HCT116 (cell line): ENCODE measurements around the gene SLC47A2. TPM values are rescaled to one million over a fixed set of nuclear protein-coding genes. Genes with fewer than 3 reads are reported as not detected.

Experiments
- ATAC-seq: fragments of 200-7000 bp; cut with Tn5 transposase; 2 replicates; pipeline ENCODE4 v1.9.1; 2020; ENCODE audit warnings: mild to moderate bottlenecking, moderate library complexity
- BruUV-seq: library from RNA; stranded (reverse); fragments of 400-500 nt; replicated peaks from 2 replicates; lab custom pipeline; 2021; lab: Mats Ljungman, UMichigan
- CTCF ChIA-PET: fragments of 300-600 bp; sonication (Branson Sonifier 250); formaldehyde crosslinking; loops from one replicate; lab custom pipeline; 2021; ENCODE audit warnings: antibody characterized with exemption; lab: Charles Lee
- POLR2A ChIA-PET: fragments of 300-600, 350-600 bp; sonication (Branson Sonifier 250); formaldehyde crosslinking; loops from one replicate; lab custom pipeline; 2021; ENCODE audit warnings: antibody characterized with exemption; lab: Charles Lee
- RAD21 ChIA-PET, 2 experiments: fragments of 300-600 bp; sonication (Branson Sonifier 250); formaldehyde crosslinking; loops; one replicate each; lab custom pipeline; 2023; ENCODE audit warnings: low total read pairs in 2 of 2; ENCODE audit not compliant: uncharacterized antibody in 2 of 2, unreplicated experiment in 2 of 2, low non-redundant PET in 1 of 2; lab: Charles Lee
- DNase-seq: peaks from one replicate; pipeline ENCODE4 v3.0.0-alpha.2; 2010; ENCODE audit warnings: low read depth, low spot score
- H2AFZ ChIP-seq: fragments of 200-600 bp; shearing (Covaris generic), sonication (generic); 2 replicates; pipeline ENCODE4 v1.6.1; 2017; ENCODE audit warnings: low read depth, mixed run types, mixed read lengths, antibody characterized with exemption, low read length; ENCODE audit not compliant: poor library complexity, severe bottlenecking
- H3K27ac ChIP-seq: 2 replicates; pipeline ENCODE4 v1.5.1; 2012; ENCODE audit warnings: low read depth, low read length
- H3K27me3 ChIP-seq: fragments of 200-600 bp; sonication (generic); 2 replicates; pipeline ENCODE4 v1.6.1; 2016; ENCODE audit warnings: mixed run types, low read length, mixed read lengths; ENCODE audit not compliant: insufficient read depth
- H3K36me3 ChIP-seq, 2 experiments: fragments of 200-500 bp in 1 of 2; fragments of 200-600 bp in 1 of 2; sonication (Bioruptor generic) in 1 of 2; sonication (generic) in 1 of 2; 2 replicates each; pipeline versions ENCODE4 v1.5.1 to v1.6.1; 2014 to 2016; ENCODE audit warnings: low read length in 2 of 2, inconsistent platforms in 1 of 2, mixed read lengths in 1 of 2, mixed run types in 1 of 2; ENCODE audit not compliant: insufficient read depth in 2 of 2, control insufficient read depth in 1 of 2
- H3K4me1 ChIP-seq, 2 experiments: fragments of 200-600 bp in 1 of 2; sonication (generic) in 1 of 2; 2 replicates each; pipeline versions ENCODE4 v1.5.1 to v1.6.1; 2012 to 2017; ENCODE audit warnings: low read length in 2 of 2, inconsistent platforms in 1 of 2, mild to moderate bottlenecking in 1 of 2, mixed read lengths in 1 of 2, mixed run types in 1 of 2, moderate library complexity in 1 of 2; ENCODE audit not compliant: insufficient read depth in 2 of 2, control insufficient read depth in 1 of 2
- H3K4me2 ChIP-seq: fragments of 200-600 bp; sonication (generic); 2 replicates; pipeline ENCODE4 v1.6.1; 2017; ENCODE audit warnings: mixed run types, low read length, mixed read lengths
- H3K4me3 ChIP-seq, 2 experiments: fragments of 200-600 bp in 1 of 2; sonication (generic) in 1 of 2; replicated peaks in 1 of 2; 2 replicates each; pipeline ENCODE4 v1.5.1; 2011 to 2016; ENCODE audit warnings: low read length in 2 of 2, control low read depth in 1 of 2, low read depth in 1 of 2, mild to moderate bottlenecking in 1 of 2, mixed read lengths in 1 of 2, mixed run types in 1 of 2
- H3K79me2 ChIP-seq: fragments of 200-600 bp; sonication (generic); 2 replicates; pipeline ENCODE4 v1.6.1; 2017; ENCODE audit warnings: mild to moderate bottlenecking, mixed run types, low read length, moderate library complexity, mixed read lengths; ENCODE audit not compliant: insufficient read depth
- H3K9ac ChIP-seq: fragments of 200-600 bp; sonication (generic); 2 replicates; pipeline ENCODE4 v1.6.1; 2016; ENCODE audit warnings: low read length, mixed read lengths
- H3K9me2 ChIP-seq: fragments of 200-600 bp; sonication (generic), shearing (Covaris generic); 2 replicates; pipeline ENCODE4 v1.6.1; 2017; ENCODE audit warnings: mixed run types, mild to moderate bottlenecking, moderate library complexity; ENCODE audit not compliant: insufficient read depth
- H3K9me3 ChIP-seq, 2 experiments: fragments of 200-500 bp in 1 of 2; fragments of 200-600 bp in 1 of 2; sonication (Bioruptor generic) in 1 of 2; sonication (generic) in 1 of 2; 2 replicates each; pipeline ENCODE4 v1.6.1; 2014 to 2017; ENCODE audit warnings: low read length in 2 of 2, mixed read lengths in 2 of 2, inconsistent platforms in 1 of 2, low read depth in 1 of 2, mild to moderate bottlenecking in 1 of 2, mixed run types in 1 of 2, moderate library complexity in 1 of 2; ENCODE audit not compliant: control insufficient read depth in 1 of 2, insufficient read depth in 1 of 2
- H4K20me1 ChIP-seq: fragments of 200-600 bp; sonication (generic), shearing (Covaris generic); 2 replicates; pipeline ENCODE4 v1.6.1; 2017; ENCODE audit warnings: mixed run types, mild to moderate bottlenecking, moderate library complexity; ENCODE audit not compliant: insufficient read depth
- CBX3 ChIP-seq: IDR thresholded peaks from 2 replicates; pipeline ENCODE4 v1.6.1; 2012; ENCODE audit warnings: low read depth
- CEBPB ChIP-seq: IDR thresholded peaks from 2 replicates; pipeline ENCODE4 v1.6.1; 2012; ENCODE audit warnings: low read depth
- CTCF ChIP-seq, 3 experiments: fragments of 200-600 bp in 1 of 3; sonication (generic) in 1 of 3; IDR thresholded peaks in 2 of 3; conservative IDR thresholded peaks in 1 of 3; 2 replicates each; pipeline ENCODE4 v1.5.1; 2012 to 2017; ENCODE audit warnings: low read depth in 2 of 3, low read length in 2 of 3, antibody characterized with exemption in 1 of 3, borderline replicate concordance in 1 of 3, control low read depth in 1 of 3, mild to moderate bottlenecking in 1 of 3, mixed read lengths in 1 of 3, mixed run types in 1 of 3, moderate library complexity in 1 of 3; ENCODE audit not compliant: insufficient read depth in 1 of 3
- EGR1 ChIP-seq: IDR thresholded peaks from 2 replicates; pipeline ENCODE4 v1.6.1; 2012; ENCODE audit warnings: low read depth
- ELF1 ChIP-seq: IDR thresholded peaks from 2 replicates; pipeline ENCODE4 v1.6.1; 2012; ENCODE audit warnings: low read depth, borderline replicate concordance
- EZH2phosphoT487 ChIP-seq: fragments of 200-600 bp; IDR thresholded peaks from 2 replicates; pipeline ENCODE4 v1.6.1; 2018; ENCODE audit warnings: antibody characterized with exemption, borderline replicate concordance
- FOSL1 ChIP-seq: IDR thresholded peaks from 2 replicates; pipeline ENCODE4 v1.6.1; 2012; ENCODE audit warnings: low read depth
- JUND ChIP-seq: IDR thresholded peaks from 2 replicates; pipeline ENCODE4 v1.6.1; 2012
- MAX ChIP-seq: IDR thresholded peaks from 2 replicates; pipeline ENCODE4 v1.6.1; 2012
- POLR2A ChIP-seq: IDR thresholded peaks from 2 replicates; pipeline ENCODE4 v1.7.0; 2011; ENCODE audit warnings: borderline replicate concordance; ENCODE audit not compliant: insufficient read depth, insufficient read length; ENCODE audit errors: extremely low read depth
- POLR2AphosphoS5 ChIP-seq: IDR thresholded peaks from 2 replicates; pipeline ENCODE4 v1.6.1; 2011; ENCODE audit warnings: mild to moderate bottlenecking, low read depth, low read length, moderate library complexity
- RAD21 ChIP-seq: IDR thresholded peaks from 2 replicates; pipeline ENCODE4 v1.6.1; 2012; ENCODE audit warnings: low read depth, mild to moderate bottlenecking
- SIN3A ChIP-seq: IDR thresholded peaks from 2 replicates; pipeline ENCODE4 v1.6.1; 2012; ENCODE audit warnings: low read depth
- SP1 ChIP-seq: IDR thresholded peaks from 2 replicates; pipeline ENCODE4 v1.6.1; 2012; ENCODE audit warnings: low read depth
- TCF7L2 ChIP-seq: IDR thresholded peaks from 2 replicates; pipeline ENCODE4 v1.7.0; 2011; ENCODE audit warnings: borderline replicate concordance, inconsistent platforms; ENCODE audit not compliant: insufficient read depth, insufficient read length; ENCODE audit errors: extremely low read depth
- YY1 ChIP-seq: IDR thresholded peaks from 2 replicates; pipeline ENCODE4 v1.6.1; 2011; ENCODE audit warnings: low read length, low read depth, moderate library complexity, mild to moderate bottlenecking; ENCODE audit not compliant: insufficient replicate concordance; ENCODE audit errors: extremely low read depth
- ZFX ChIP-seq: fragments of 450-650 bp; IDR thresholded peaks from 2 replicates; pipeline ENCODE4 v1.6.1; 2017
- ZNF274 ChIP-seq: fragments of 200-500 bp; sonication (Bioruptor generic); IDR thresholded peaks from 2 replicates; pipeline ENCODE4 v1.6.1; 2014; ENCODE audit warnings: mild to moderate bottlenecking, low read depth, low read length, inconsistent platforms
- intact Hi-C: fragments of 100-400 bp; cut with micrococcal nuclease; formaldehyde crosslinking; loops from 2 replicates; pipeline ENCODE4 v1.10.0; 2022
- total RNA-seq: library from RNA; stranded (reverse); gene quantifications from one replicate; pipeline ENCODE4 v1.2.1, GENCODE V29; 2021; ENCODE audit not compliant: unreplicated experiment
- TF ChIP-seq, protein P1 (sequence below): IDR thresholded peaks from 2 replicates; pipeline ENCODE4 v1.6.1; 2012; ENCODE audit warnings: low read depth
- TF ChIP-seq, protein P2 (sequence below): IDR thresholded peaks from 2 replicates; pipeline ENCODE4 v1.6.1; 2012

SLC47A2 gene
- total RNA-seq, 1 experiment from 2014 or later, result not detected

GRCh38 chr17:19737305-19738072 lies 21.1 kb upstream of the SLC47A2 start:
- RAD21 ChIA-PET, result no interaction called here
- TF ChIP-seq CEBPB (no peak), CTCF (IDR thresholded peaks at IDR 0.05 in 2 of 3, conservative IDR thresholded peaks at IDR 0.05 in 1 of 3; ENCODE audit: borderline replicate concordance in 1 of 3, insufficient read depth in 1 of 3, low read depth in 2 of 3, low read length in 2 of 3) (no peak), JUND (no peak), EGR1 (no peak), ZFX (no peak), ELF1 (no peak), CBX3 (no peak), ZNF274 (no peak), YY1 (no peak), EZH2phosphoT487 (no peak), SP1 (no peak), TCF7L2 (no peak), RAD21 (no peak), POLR2AphosphoS5 (no peak), SIN3A (no peak), FOSL1 (no peak), MAX (no peak), POLR2A (no peak)
- TF ChIP-seq, protein P1, sequence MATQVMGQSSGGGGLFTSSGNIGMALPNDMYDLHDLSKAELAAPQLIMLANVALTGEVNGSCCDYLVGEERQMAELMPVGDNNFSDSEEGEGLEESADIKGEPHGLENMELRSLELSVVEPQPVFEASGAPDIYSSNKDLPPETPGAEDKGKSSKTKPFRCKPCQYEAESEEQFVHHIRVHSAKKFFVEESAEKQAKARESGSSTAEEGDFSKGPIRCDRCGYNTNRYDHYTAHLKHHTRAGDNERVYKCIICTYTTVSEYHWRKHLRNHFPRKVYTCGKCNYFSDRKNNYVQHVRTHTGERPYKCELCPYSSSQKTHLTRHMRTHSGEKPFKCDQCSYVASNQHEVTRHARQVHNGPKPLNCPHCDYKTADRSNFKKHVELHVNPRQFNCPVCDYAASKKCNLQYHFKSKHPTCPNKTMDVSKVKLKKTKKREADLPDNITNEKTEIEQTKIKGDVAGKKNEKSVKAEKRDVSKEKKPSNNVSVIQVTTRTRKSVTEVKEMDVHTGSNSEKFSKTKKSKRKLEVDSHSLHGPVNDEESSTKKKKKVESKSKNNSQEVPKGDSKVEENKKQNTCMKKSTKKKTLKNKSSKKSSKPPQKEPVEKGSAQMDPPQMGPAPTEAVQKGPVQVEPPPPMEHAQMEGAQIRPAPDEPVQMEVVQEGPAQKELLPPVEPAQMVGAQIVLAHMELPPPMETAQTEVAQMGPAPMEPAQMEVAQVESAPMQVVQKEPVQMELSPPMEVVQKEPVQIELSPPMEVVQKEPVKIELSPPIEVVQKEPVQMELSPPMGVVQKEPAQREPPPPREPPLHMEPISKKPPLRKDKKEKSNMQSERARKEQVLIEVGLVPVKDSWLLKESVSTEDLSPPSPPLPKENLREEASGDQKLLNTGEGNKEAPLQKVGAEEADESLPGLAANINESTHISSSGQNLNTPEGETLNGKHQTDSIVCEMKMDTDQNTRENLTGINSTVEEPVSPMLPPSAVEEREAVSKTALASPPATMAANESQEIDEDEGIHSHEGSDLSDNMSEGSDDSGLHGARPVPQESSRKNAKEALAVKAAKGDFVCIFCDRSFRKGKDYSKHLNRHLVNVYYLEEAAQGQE, result no peak
- TF ChIP-seq, protein P2, sequence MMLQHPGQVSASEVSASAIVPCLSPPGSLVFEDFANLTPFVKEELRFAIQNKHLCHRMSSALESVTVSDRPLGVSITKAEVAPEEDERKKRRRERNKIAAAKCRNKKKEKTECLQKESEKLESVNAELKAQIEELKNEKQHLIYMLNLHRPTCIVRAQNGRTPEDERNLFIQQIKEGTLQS, result no peak

More at GRCh38 chr17:19737305-19738072, 21.1 kb upstream of the SLC47A2 start:
- H3K4me2 ChIP-seq, result no peak overlapping the region
- ChIA-PET POLR2A (no interaction called here), CTCF (no interaction called here)
- no peaks in the 10 kb centered on the region for H3K9me3 ChIP-seq
- no peak overlapping the region for H2AFZ ChIP-seq
- no TSS peak for BruUV-seq
- no peaks in the 10 kb centered on the region for H3K9me2 ChIP-seq
- no peaks in the 10 kb centered on the region for H3K27me3 ChIP-seq
- DNase-seq (no peak), ATAC-seq (no peak)
- no peak overlapping the region for H3K9ac ChIP-seq
- H3K79me2 ChIP-seq, result no peaks in the 10 kb centered on the region
- H3K4me1 ChIP-seq, result no peaks in the 10 kb centered on the region
- no peaks in the 10 kb centered on the region for H4K20me1 ChIP-seq
- intact Hi-C loops, result no loop called here
- no peak overlapping the region for H3K4me3 ChIP-seq
- H3K36me3 ChIP-seq, result no peaks in the 10 kb centered on the region
- H3K27ac ChIP-seq, result no peak overlapping the region
